K562 (cell line): Measurements from ENCODE around the gene ICAM1. TPM values are rescaled to one million over a fixed set of nuclear protein-coding genes. Genes with fewer than 3 reads are reported as not detected.

Source experiments
- BACH1 ChIP-seq: fragments of 200-800 bp; sonication (Bioruptor generic); IDR thresholded peaks from 2 replicates; pipeline ENCODE4 v1.6.1; 2016; ENCODE audit warnings: missing genetic modification characterization, missing compliant biosample characterization
- FOXJ2 ChIP-seq: fragments of 200-800 bp; sonication (Bioruptor generic); IDR thresholded peaks from 2 replicates; pipeline ENCODE4 v1.6.1; 2016; ENCODE audit warnings: missing genetic modification characterization, missing compliant biosample characterization
- HOMEZ ChIP-seq: fragments of 250-450 bp; sonication (Bioruptor Pico); IDR thresholded peaks from 2 replicates; pipeline ENCODE4 v1.4.0; 2020; ENCODE audit warnings: mild to moderate bottlenecking, moderate library complexity
- MCM3 ChIP-seq: fragments of 450-650 bp; IDR thresholded peaks from 2 replicates; pipeline ENCODE4 v1.6.1; 2016
- MECOM ChIP-seq: fragments of 250-450 bp; sonication (Bioruptor Pico); IDR thresholded peaks from 2 replicates; pipeline ENCODE4 v1.8.0; 2022; ENCODE audit warnings: inconsistent platforms
- PRMT5 ChIP-seq: sonication (generic); formaldehyde crosslinking; IDR thresholded peaks from 2 replicates; pipeline ENCODE4 v1.5.0; 2020; ENCODE audit warnings: missing genetic modification reagents
- SMARCA4 ChIP-seq: fragments of 450-650 bp; IDR thresholded peaks from 2 replicates; pipeline ENCODE4 v1.6.1; 2016
- SOX6 ChIP-seq: fragments of 450-650 bp; IDR thresholded peaks from 2 replicates; pipeline ENCODE4 v1.6.1; 2014; ENCODE audit warnings: mild to moderate bottlenecking
- ZBTB34 ChIP-seq: fragments of 250-450 bp; sonication (Bioruptor Pico); IDR thresholded peaks from 2 replicates; pipeline ENCODE4 v1.8.0; 2021; ENCODE audit warnings: mild to moderate bottlenecking, moderate library complexity
- ZBTB7A ChIP-seq: IDR thresholded peaks from 2 replicates; pipeline ENCODE4 v1.6.1; 2011; ENCODE audit warnings: low read depth, mild to moderate bottlenecking, low read length, moderate library complexity, borderline replicate concordance; ENCODE audit not compliant: control insufficient read depth
- ZNF143 ChIP-seq: sonication (generic); formaldehyde crosslinking; IDR thresholded peaks from 2 replicates; pipeline ENCODE4 v1.9.0; 2022; ENCODE audit warnings: mild to moderate bottlenecking, missing genetic modification reagents
- ZNF318 ChIP-seq, 2 experiments: fragments of 450-650 bp; IDR thresholded peaks; 2 replicates each; pipeline ENCODE4 v1.6.1; 2016; ENCODE audit warnings: mild to moderate bottlenecking in 2 of 2, borderline replicate concordance in 1 of 2, low read depth in 1 of 2, moderate library complexity in 1 of 2
- ZNF592 ChIP-seq: fragments of 450-650 bp; IDR thresholded peaks from 2 replicates; pipeline ENCODE4 v1.6.1; 2017; ENCODE audit warnings: antibody characterized with exemption, mild to moderate bottlenecking
- polyA plus RNA-seq, 8 experiments: library from polyadenylated mRNA; depleted of rRNA in 4 of 8; stranded (reverse) in 5 of 8; unstranded in 3 of 8; fragments of >200 nt; fragmentation: Nextera tagmentation in 2 of 8; fragmentation: Illumina TruSeq in 1 of 8; extraction: Ambion mirVana in 2 of 8; extraction: Trizol in 1 of 8; gene quantifications; 2 replicates each; pipeline versions ENCODE4 v1.2.1 to v1.2.3, GENCODE V29; 2011 to 2014; ENCODE audit warnings: inconsistent platforms in 1 of 8, missing spikeins in 1 of 8
- total RNA-seq, 7 experiments: library from RNA; depleted of rRNA in 6 of 7; stranded (reverse); fragments of >200 nt in 6 of 7; fragmentation: Illumina TruSeq in 2 of 7; extraction: Trizol in 2 of 7; gene quantifications; 2 replicates each; pipeline versions ENCODE4 v1.2.1 to v1.2.3, GENCODE V29; 2011 to 2021; ENCODE audit warnings: low replicate concordance in 1 of 7

The ICAM1 gene
- total and polyA plus RNA-seq, 9 of the 15 experiments (the other 6 are each of a cell fraction or from before 2014, with no cell fraction given) = 2.3 to 24.4 (median 13.4) TPM

DNA sequence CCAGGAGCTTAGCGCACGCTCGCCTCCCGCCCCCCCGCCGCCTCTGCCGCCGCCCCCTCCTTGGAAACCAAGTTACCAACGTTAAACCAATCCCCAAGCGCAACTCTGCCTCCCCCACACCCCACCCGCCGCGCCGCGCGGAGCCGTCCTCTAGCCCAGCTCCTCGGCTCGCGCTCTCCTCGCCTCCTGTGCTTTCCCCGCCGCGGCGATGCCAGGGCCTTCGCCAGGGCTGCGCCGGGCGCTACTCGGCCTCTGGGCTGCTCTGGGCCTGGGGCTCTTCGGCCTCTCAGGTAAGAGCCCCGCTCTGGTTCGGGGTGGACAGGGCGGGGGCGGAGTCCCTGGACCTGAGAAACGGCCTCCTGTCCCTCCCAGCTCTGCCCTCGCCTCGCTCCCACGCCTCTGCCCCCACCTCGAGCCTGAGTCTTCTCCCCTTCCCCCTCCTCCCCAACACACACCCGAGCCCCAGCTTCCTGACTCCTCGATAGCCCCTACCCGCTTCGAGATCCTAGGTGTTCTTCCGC, 19.0 kb downstream of the ICAM1 start, which contains the start of gene ICAM5 (continued):
- TF ChIP-seq ZNF318 (IDR thresholded peaks at IDR 0.05; ENCODE audit: borderline replicate concordance in 1 of 2, low read depth in 1 of 2) (no peak), ZBTB34 (CRISPR knock-in tag) (no peak), ZBTB7A (peak; percentile 38; the same call in 1 of the 2 replicates), SMARCA4 (no peak), ZNF592 (no peak), FOXJ2 (no peak), MCM3 (no peak), ZNF143 (CRISPR knock-in tag) (no peak), SOX6 (peak; percentile 7; the same call in 1 of the 2 replicates), BACH1 (no peak), MECOM (CRISPR knock-in tag) (no peak), PRMT5 (no peak), HOMEZ (CRISPR knock-in tag) (no peak)
